Liver (tissue), 9 donors: Measurements from ENCODE around the gene KIF12. TPM values are rescaled to one million over a fixed set of nuclear protein-coding genes. Genes with fewer than 3 reads are reported as not detected.

ENCODE experiments used
- DNase-seq: peaks from one replicate; pipeline ENCODE4 v3.0.0-alpha.2; 2017; ENCODE audit warnings: low spot score
- H3K27ac ChIP-seq, 2 donors: one replicate each; pipeline ENCODE4 v1.7.0; 2013; ENCODE audit warnings: inconsistent platforms in 2 of 2, low read length in 2 of 2, control low read depth in 1 of 2, low read depth in 1 of 2, mild to moderate bottlenecking in 1 of 2
- H3K27me3 ChIP-seq, 4 donors: one replicate each; pipeline versions ENCODE4 v1.6.1 to v1.7.0; 2013; ENCODE audit warnings: low read length in 3 of 4, inconsistent platforms in 1 of 4, mild to moderate bottlenecking in 1 of 4, moderate library complexity in 1 of 4; ENCODE audit not compliant: control insufficient read depth in 4 of 4, insufficient read depth in 4 of 4
- H3K36me3 ChIP-seq, 4 donors: one replicate each; pipeline versions ENCODE4 v1.6.1 to v1.7.0; 2013; ENCODE audit warnings: low read length in 3 of 4, mild to moderate bottlenecking in 3 of 4, low read depth in 1 of 4, moderate library complexity in 1 of 4; ENCODE audit not compliant: control insufficient read depth in 4 of 4, insufficient read depth in 3 of 4
- H3K4me1 ChIP-seq, 4 donors: one replicate each; pipeline versions ENCODE4 v1.6.1 to v1.7.0; 2013; ENCODE audit warnings: low read length in 3 of 4, mild to moderate bottlenecking in 3 of 4, moderate library complexity in 1 of 4; ENCODE audit not compliant: control insufficient read depth in 4 of 4, insufficient read depth in 4 of 4
- H3K4me3 ChIP-seq, 3 donors: one replicate each; pipeline versions ENCODE4 v1.6.1 to v1.7.0; 2013; ENCODE audit warnings: low read length in 3 of 3, control low read depth in 1 of 3, low read depth in 1 of 3, mild to moderate bottlenecking in 1 of 3
- H3K9ac ChIP-seq, 2 donors: one replicate each; pipeline ENCODE4 v1.7.0; 2013; ENCODE audit warnings: low read length in 2 of 2, mild to moderate bottlenecking in 2 of 2, moderate library complexity in 2 of 2, control low read depth in 1 of 2, low read depth in 1 of 2
- H3K9me3 ChIP-seq, 4 donors: one replicate each; pipeline versions ENCODE4 v1.6.1 to v1.7.0; 2013; ENCODE audit warnings: low read length in 3 of 4; ENCODE audit not compliant: control insufficient read depth in 4 of 4
- EGR1 ChIP-seq, 2 donors: IDR thresholded peaks; 2 replicates each; pipeline ENCODE4 v1.6.1; 2016 to 2018; ENCODE audit warnings: antibody characterized with exemption in 2 of 2, low read depth in 2 of 2
- FOXA1 ChIP-seq: IDR thresholded peaks from 2 replicates; pipeline ENCODE4 v1.6.1; 2016; ENCODE audit warnings: antibody characterized with exemption
- FOXA2 ChIP-seq: IDR thresholded peaks from 2 replicates; pipeline ENCODE4 v1.6.1; 2016; ENCODE audit warnings: antibody characterized with exemption
- GABPA ChIP-seq, 2 donors: IDR thresholded peaks in 1 of 2; conservative IDR thresholded peaks in 1 of 2; 2 replicates each; pipeline ENCODE4 v1.6.1; 2016; ENCODE audit warnings: antibody characterized with exemption in 2 of 2, mild to moderate bottlenecking in 1 of 2, moderate library complexity in 1 of 2
- HNF4A ChIP-seq, 2 donors: conservative IDR thresholded peaks; 2 replicates each; pipeline ENCODE4 v1.6.1; 2016; ENCODE audit warnings: antibody characterized with exemption in 2 of 2, mild to moderate bottlenecking in 2 of 2
- HNF4G ChIP-seq: IDR thresholded peaks from 2 replicates; pipeline ENCODE4 v1.6.1; 2016; ENCODE audit warnings: antibody characterized with exemption
- JUND ChIP-seq, 2 donors: IDR thresholded peaks; 2 replicates each; pipeline ENCODE4 v1.6.1; 2016; ENCODE audit warnings: antibody characterized with exemption in 2 of 2
- NR2F2 ChIP-seq: IDR thresholded peaks from 2 replicates; pipeline ENCODE4 v1.6.1; 2016; ENCODE audit warnings: antibody characterized with exemption
- RAD21 ChIP-seq, 2 donors: IDR thresholded peaks; 2 replicates each; pipeline ENCODE4 v1.6.1; 2016; ENCODE audit warnings: antibody characterized with exemption in 2 of 2, mild to moderate bottlenecking in 2 of 2
- RXRA ChIP-seq, 2 donors: IDR thresholded peaks; 2 replicates each; pipeline ENCODE4 v1.6.1; 2017 to 2018; ENCODE audit warnings: antibody characterized with exemption in 2 of 2, mild to moderate bottlenecking in 1 of 2
- SP1 ChIP-seq: IDR thresholded peaks from 2 replicates; pipeline ENCODE4 v1.6.1; 2018; ENCODE audit warnings: antibody characterized with exemption, mild to moderate bottlenecking
- TAF1 ChIP-seq: conservative IDR thresholded peaks from 2 replicates; pipeline ENCODE4 v1.6.1; 2016; ENCODE audit warnings: antibody characterized with exemption, mild to moderate bottlenecking
- YY1 ChIP-seq: IDR thresholded peaks from 2 replicates; pipeline ENCODE4 v1.6.1; 2016; ENCODE audit warnings: antibody characterized with exemption, mild to moderate bottlenecking
- WGBS: extraction: QIAGEN DNeasy Blood & Tissue Kit; methylation state at CpG from one replicate; pipeline ENCODE4 v1.1.7; 2013; 5-methylcytosine and 5-hydroxymethylcytosine counted together
- polyA plus RNA-seq, 2 donors: library from polyadenylated mRNA; stranded (reverse) in 1 of 2; unstranded in 1 of 2; fragments of 200-250 nt in 1 of 2; fragments of >200 nt in 1 of 2; fragmentation: Nextera tagmentation in 1 of 2; extraction: Ambion mirVana in 1 of 2; gene quantifications; one replicate each; pipeline versions ENCODE4 v1.2.1 to v1.2.3, GENCODE V29; 2013 to 2015
- total RNA-seq, 2 donors: library from RNA; depleted of rRNA; stranded (reverse); fragments of >200 nt; gene quantifications; one replicate each; pipeline ENCODE4 v1.2.3, GENCODE V29; 2014
- TF ChIP-seq, protein P1 (sequence below): fragments of 150-350 bp; IDR thresholded peaks from 2 replicates; pipeline ENCODE4 v1.5.1; 2017; ENCODE audit warnings: improper control_type of control experiment, low read depth, low read length; ENCODE audit not compliant: missing input control
- TF ChIP-seq, protein P2 (sequence below): IDR thresholded peaks from 2 replicates; pipeline ENCODE4 v1.6.1; 2016; ENCODE audit warnings: antibody characterized with exemption
- TF ChIP-seq, protein P3 (sequence below): IDR thresholded peaks from 2 replicates; pipeline ENCODE4 v1.6.1; 2016; ENCODE audit warnings: antibody characterized with exemption
- TF ChIP-seq, protein P4 (sequence below): IDR thresholded peaks from 2 replicates; pipeline ENCODE4 v1.6.1; 2016; ENCODE audit warnings: antibody characterized with exemption
- donor health status: healthy.
- donor health status: healthy.
- donor health status: healthy.
- donor health status: healthy.
- donor health status: healthy.

KIF12 gene
- total and polyA plus RNA-seq, 4 donors: 2.9 to 11.8 (median 7.7) TPM

DNA sequence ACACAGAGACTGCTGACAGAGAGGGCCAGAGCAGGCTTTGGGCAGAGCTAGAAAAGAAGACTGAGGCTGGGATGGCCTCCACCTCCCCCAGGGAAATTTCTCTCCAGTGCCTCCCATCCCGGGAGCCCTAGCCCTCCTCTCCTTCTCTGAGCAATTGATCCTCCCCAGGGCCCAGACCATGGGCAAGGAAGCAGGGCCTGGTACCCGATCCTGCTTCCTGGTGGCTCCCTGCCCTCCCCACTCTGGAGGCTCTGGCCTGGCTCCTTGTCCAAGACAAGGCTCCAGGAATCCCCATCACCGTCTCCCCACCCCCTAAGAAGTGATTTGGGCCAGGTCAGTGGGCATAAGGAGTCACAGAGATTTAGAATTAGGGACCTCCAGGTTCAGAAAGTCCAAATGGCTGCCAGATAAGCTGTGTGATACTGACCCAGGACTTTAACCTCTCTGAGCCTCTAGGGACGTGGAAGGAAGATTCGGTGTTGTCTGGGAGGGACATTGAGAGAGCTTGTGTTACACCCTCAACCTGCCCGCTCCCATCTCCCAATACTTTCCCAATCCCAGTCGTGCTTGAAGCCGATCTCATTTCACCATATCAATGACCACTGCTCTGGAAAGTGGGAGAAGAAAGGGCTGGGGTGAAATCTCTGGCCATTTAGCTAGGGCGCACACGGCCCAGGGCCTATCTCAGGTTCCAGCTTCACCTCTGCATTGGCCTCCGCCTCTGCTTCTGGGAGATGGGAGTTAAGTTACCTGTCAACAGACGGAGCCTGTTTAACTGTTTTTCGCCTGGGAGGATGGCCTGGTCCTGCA is 25.8 kb upstream of the KIF12 start:
- Histone ChIP-seq H3K4me1 (peaks cover 2 to 28% (median 15%) of the 10 kb centered on the region in 4 donors), H3K27me3 (no peaks in the 10 kb centered on the region), H3K36me3 (no peaks in the 10 kb centered on the region), H3K27ac (no peak overlapping the region), H3K9ac (no peak overlapping the region), H3K9me3 (no peaks in the 10 kb centered on the region), H3K4me3 (no peak overlapping the region)
- DNase-seq: no peak
- WGBS: 92% methylated on average over 13 of the region's 13 CpGs
- TF ChIP-seq, protein P1, sequence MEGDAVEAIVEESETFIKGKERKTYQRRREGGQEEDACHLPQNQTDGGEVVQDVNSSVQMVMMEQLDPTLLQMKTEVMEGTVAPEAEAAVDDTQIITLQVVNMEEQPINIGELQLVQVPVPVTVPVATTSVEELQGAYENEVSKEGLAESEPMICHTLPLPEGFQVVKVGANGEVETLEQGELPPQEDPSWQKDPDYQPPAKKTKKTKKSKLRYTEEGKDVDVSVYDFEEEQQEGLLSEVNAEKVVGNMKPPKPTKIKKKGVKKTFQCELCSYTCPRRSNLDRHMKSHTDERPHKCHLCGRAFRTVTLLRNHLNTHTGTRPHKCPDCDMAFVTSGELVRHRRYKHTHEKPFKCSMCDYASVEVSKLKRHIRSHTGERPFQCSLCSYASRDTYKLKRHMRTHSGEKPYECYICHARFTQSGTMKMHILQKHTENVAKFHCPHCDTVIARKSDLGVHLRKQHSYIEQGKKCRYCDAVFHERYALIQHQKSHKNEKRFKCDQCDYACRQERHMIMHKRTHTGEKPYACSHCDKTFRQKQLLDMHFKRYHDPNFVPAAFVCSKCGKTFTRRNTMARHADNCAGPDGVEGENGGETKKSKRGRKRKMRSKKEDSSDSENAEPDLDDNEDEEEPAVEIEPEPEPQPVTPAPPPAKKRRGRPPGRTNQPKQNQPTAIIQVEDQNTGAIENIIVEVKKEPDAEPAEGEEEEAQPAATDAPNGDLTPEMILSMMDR: no peak
- no peak for TF ChIP-seq TAF1
- no peak for TF ChIP-seq HNF4G
- TF ChIP-seq EGR1 (IDR thresholded peaks at IDR 0.05; ENCODE audit: low read depth in 2 of 2): no peak
- no peak for TF ChIP-seq RXRA (IDR thresholded peaks at IDR 0.05)
- TF ChIP-seq, protein P2, sequence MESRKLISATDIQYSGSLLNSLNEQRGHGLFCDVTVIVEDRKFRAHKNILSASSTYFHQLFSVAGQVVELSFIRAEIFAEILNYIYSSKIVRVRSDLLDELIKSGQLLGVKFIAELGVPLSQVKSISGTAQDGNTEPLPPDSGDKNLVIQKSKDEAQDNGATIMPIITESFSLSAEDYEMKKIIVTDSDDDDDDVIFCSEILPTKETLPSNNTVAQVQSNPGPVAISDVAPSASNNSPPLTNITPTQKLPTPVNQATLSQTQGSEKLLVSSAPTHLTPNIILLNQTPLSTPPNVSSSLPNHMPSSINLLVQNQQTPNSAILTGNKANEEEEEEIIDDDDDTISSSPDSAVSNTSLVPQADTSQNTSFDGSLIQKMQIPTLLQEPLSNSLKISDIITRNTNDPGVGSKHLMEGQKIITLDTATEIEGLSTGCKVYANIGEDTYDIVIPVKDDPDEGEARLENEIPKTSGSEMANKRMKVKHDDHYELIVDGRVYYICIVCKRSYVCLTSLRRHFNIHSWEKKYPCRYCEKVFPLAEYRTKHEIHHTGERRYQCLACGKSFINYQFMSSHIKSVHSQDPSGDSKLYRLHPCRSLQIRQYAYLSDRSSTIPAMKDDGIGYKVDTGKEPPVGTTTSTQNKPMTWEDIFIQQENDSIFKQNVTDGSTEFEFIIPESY: no peak
- no peak for TF ChIP-seq NR2F2
- TF ChIP-seq, protein P3, sequence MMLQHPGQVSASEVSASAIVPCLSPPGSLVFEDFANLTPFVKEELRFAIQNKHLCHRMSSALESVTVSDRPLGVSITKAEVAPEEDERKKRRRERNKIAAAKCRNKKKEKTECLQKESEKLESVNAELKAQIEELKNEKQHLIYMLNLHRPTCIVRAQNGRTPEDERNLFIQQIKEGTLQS: no peak
- no peak for TF ChIP-seq RAD21 (IDR thresholded peaks at IDR 0.05)
- TF ChIP-seq, protein P4, sequence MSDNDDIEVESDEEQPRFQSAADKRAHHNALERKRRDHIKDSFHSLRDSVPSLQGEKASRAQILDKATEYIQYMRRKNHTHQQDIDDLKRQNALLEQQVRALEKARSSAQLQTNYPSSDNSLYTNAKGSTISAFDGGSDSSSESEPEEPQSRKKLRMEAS: no peak
- no peak for TF ChIP-seq JUND (IDR thresholded peaks at IDR 0.05)
- no peak for TF ChIP-seq GABPA (IDR thresholded peaks at IDR 0.05 in 1 of 2, conservative IDR thresholded peaks at IDR 0.05 in 1 of 2)
- TF ChIP-seq FOXA1: no peak
- no peak for TF ChIP-seq YY1

DNA sequence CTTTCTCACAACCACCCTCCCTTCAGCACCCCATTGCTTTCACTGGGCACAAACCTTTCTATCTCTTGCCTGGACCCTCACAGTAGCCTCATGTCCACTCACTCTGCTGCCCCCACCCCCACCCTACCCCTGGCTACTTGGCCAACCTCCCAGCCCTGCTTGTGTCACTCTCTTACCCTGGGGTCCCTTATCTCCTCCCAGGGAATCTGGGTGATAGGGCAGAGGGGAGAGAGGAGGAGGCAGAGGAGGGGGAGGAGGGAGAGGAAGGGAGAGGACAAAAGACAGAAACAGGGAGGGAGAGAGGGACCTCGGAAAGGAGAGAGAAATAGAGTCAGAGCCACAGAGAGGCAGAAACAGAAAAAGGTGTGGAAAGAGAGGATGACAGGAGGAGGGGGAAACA is 25.0 kb upstream of the KIF12 start:
- Histone ChIP-seq H3K27ac (no peak overlapping the region), H3K4me3 (no peak overlapping the region), H3K36me3 (no peaks in the 10 kb centered on the region), H3K9me3 (no peaks in the 10 kb centered on the region), H3K9ac (no peak overlapping the region), H3K27me3 (no peaks in the 10 kb centered on the region), H3K4me1 (peaks cover 0 to 27% (median 17%) of the 10 kb centered on the region in 4 donors)
- TF ChIP-seq RAD21 (IDR thresholded peaks at IDR 0.05) (no peak), SP1 (no peak), FOXA2 (no peak), HNF4A (conservative IDR thresholded peaks at IDR 0.05) (no peak)
- WGBS: 53% methylated on average over 1 of the region's 1 CpG
- no peak for DNase-seq
